NCI-H1930 (cell line): ENCODE measurements around the gene ZMAT5.

ENCODE experiments used
- DNase-seq, 2 experiments: peaks; one replicate each; lab custom pipeline; 2025; lab: John Stamatoyannopoulos, UW

The ZMAT5 gene

DNA sequence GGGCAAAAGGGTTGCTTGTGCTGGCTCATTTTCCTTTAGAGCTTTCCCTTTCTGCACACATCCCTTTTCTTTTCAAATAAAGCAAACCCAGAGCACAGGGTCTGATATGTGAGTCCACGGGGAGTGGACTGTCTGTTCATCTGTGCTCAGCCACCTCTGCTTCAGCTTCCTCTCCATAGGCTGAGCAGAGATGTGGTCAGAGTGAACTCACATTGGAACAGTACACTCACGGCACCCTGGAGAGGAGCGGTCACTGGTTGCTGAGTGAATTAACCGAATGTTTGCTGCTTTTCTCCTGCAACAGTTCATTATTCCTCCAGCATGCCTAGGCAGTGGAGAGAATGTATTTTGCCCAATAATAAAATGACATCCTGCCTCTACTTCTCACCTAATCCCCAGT lies 83.3 kb downstream of the ZMAT5 start:
- no peak for DNase-seq
